Embryonic facial prominence (tissue), 1 donor: ENCODE results near the gene NRF1.
"Not testable (repeated sequence)": the region's sequence is repeated elsewhere in the genome, so short reads cannot be mapped to it uniquely, and the experiment has no call there.

Experiments used
- DNase-seq: peaks from one replicate; pipeline ENCODE4 v3.0.0-alpha.2; 2016; ENCODE audit errors: extremely low spot score

NRF1 gene

GRCh38 chr7:129649128-129649690, 37.7 kb downstream of the NRF1 start:
- no peak for DNase-seq

GRCh38 chr7:129650056-129650758, 38.7 kb downstream of the NRF1 start:
- no peak for DNase-seq

- DNase-seq = no peak
Measured at GRCh38 chr7:129652914-129653313, 41.4 kb downstream of the NRF1 start.

GRCh38 chr7:129655811-129656210, 44.3 kb downstream of the NRF1 start:
- DNase-seq = no peak

- DNase-seq = no peak
Measured at GRCh38 chr7:129657363-129657762, 45.8 kb downstream of the NRF1 start.

GRCh38 chr7:129659907-129660306, 48.4 kb downstream of the NRF1 start:
- not testable (repeated sequence) for DNase-seq

DNA sequence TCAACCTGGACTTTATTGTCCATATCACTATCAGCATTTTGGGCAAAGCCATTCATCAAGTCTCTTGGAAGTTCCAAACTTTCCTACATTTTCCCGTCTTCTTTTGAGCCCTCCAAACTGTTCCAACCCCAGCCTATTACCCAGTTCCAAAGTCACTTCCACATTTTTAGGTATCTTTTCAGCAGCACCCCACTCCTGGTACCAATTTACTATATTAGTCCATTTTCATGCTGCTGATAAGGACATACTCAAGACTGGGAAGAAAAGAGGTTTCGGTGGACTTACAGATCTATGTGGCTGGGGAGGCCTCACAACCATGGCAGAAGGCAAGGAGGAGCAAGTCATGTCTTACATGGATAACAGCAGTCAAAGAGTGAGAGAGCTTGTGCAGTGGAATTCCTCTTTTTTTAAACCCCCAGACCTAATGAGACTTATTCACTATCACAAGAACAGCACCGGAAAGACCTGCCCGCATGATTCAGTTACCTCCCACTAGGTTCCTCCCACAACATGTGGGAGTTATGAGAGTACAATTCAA, 50.2 kb downstream of the NRF1 start:
- no peak for DNase-seq

GRCh38 chr7:129663240-129663639, 51.7 kb downstream of the NRF1 start:
- not testable (repeated sequence) for DNase-seq

GRCh38 chr7:129664029-129665012, 52.8 kb downstream of the NRF1 start:
- DNase-seq = no peak

GRCh38 chr7:129665013-129665401, 53.5 kb downstream of the NRF1 start:
- no peak for DNase-seq

GRCh38 chr7:129667116-129667515, 55.6 kb downstream of the NRF1 start:
- DNase-seq = no peak

DNA sequence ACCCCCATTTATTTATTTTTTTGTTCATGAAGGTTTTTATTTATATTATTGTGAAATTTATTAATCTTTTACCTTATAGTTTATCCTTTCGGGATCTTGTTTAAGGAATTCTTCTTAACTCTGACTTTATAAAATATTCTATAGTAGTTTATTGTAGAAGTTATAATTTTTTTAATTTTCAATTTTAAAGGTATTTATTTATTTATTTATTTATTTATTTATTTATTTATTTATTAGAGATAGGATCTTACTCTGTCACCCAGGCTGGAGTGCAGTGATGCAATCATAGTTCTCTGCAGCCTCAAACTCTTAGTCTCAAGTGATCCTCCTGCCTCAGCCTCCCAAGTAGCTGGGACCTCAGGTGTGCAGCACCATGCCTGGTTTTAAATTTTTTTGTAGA, 56.0 kb downstream of the NRF1 start:
- DNase-seq = no peak

DNA sequence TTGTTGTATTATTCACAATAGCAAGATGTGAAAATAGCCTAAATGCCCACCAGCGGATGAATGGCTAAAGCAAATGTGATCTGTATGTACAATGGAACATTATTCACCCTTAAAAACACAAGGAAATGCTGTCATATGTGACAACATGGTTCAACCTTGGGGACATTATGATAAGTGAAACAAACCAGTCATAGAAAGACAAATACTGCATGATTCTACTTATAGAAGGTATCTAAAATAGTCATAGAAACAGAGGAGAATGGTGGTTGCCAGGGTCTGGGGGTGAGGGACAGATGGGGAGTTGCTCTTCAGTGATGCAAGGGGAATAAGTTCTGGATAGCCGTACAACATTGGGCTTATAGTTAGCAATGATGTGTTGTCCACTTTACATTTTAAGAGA, 58.4 kb downstream of the NRF1 start:
- DNase-seq = no peak

- DNase-seq = no peak
Measured at GRCh38 chr7:129670656-129671055, 59.1 kb downstream of the NRF1 start.

DNA sequence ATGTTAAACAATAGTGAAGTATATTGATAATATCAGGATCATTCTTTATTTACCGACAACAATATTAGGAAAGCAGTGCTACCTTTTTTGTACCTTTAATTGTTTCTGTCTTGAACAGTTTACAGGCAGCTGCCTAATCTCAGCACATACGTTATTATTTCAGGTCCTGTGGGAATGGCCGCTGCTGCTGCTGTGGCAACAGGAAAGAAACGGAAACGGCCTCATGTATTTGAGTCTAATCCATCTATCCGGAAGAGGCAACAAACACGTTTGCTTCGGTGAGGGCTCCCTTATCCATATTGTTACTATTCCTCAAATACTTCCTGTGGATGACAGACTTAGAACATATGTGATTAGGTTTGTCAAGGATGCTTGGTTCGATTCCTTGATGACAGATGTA, 59.7 kb downstream of the NRF1 start:
- no peak for DNase-seq

- not testable (repeated sequence) for DNase-seq
Measured at GRCh38 chr7:129674475-129674874, 63.0 kb downstream of the NRF1 start.

GRCh38 chr7:129675521-129675920, 64.0 kb downstream of the NRF1 start:
- DNase-seq = no peak

GRCh38 chr7:129676017-129676897, 64.7 kb downstream of the NRF1 start:
- no peak for DNase-seq

- no peak for DNase-seq
Measured at GRCh38 chr7:129677796-129678195, 66.3 kb downstream of the NRF1 start.

- DNase-seq = no peak
Measured at GRCh38 chr7:129678606-129679005, 67.1 kb downstream of the NRF1 start.

GRCh38 chr7:129680400-129680799, 68.9 kb downstream of the NRF1 start:
- DNase-seq = no peak
